HG03108 (cell line): ENCODE results near the gene KDSR.

ENCODE experiments used
- ATAC-seq: cut with Tn5 transposase; IDR thresholded peaks from one replicate; pipeline ENCODE4 v1.9.1; 2021; ENCODE audit warnings: moderate library complexity; ENCODE audit not compliant: unreplicated experiment

The KDSR gene

GRCh38 chr18:63307551-63308200 is 59.3 kb downstream of the KDSR start:
- ATAC-seq, result no peak

- ATAC-seq, result no peak
Observed at GRCh38 chr18:63306819-63307550, 60.0 kb downstream of the KDSR start.

DNA sequence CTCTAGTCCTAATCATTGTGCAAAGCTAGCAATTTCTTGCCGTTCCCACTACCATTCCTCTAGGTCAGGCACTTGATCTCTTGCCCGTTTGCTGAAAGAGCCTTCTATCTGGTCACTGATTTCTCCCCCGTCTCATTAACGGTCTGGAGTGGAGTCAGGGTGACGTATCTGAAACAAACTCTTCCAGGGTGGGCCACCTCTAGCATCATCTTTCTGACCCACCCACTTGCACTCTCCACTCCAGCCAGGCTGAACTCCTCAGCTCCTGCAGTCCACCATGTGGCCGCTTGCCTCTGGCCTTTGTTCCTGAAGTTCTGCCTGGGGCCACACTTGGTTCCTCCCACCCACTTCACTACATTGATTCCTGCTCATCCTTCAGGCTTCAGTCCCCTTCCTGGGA is 60.8 kb downstream of the KDSR start:
- no peak for ATAC-seq

DNA sequence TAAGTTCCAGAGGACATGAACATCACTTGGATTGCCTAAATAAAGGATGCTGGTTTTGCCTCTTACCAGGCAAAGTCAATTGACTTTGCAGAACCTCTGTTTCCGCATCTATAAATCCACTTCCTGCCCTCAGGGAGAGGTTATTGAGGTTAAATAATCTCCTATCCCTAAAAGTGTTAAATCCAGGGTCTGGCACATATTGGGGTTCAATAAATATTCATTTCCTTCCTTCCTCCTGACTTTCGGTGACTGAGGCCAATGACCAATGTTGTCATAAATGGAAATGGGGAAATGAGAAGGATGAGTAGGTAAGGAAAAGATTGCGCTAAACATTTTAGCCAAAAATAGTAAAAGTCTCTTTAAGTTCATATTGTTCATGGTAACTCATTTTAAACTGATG is 63.5 kb downstream of the KDSR start:
- ATAC-seq, result no peak

- ATAC-seq, result no peak
Observed at GRCh38 chr18:63302636-63303405, 64.2 kb downstream of the KDSR start.

GRCh38 chr18:63302220-63302619 is 64.8 kb downstream of the KDSR start:
- no peak for ATAC-seq

- no peak for ATAC-seq
Observed at GRCh38 chr18:63301434-63301833, 65.6 kb downstream of the KDSR start.

DNA sequence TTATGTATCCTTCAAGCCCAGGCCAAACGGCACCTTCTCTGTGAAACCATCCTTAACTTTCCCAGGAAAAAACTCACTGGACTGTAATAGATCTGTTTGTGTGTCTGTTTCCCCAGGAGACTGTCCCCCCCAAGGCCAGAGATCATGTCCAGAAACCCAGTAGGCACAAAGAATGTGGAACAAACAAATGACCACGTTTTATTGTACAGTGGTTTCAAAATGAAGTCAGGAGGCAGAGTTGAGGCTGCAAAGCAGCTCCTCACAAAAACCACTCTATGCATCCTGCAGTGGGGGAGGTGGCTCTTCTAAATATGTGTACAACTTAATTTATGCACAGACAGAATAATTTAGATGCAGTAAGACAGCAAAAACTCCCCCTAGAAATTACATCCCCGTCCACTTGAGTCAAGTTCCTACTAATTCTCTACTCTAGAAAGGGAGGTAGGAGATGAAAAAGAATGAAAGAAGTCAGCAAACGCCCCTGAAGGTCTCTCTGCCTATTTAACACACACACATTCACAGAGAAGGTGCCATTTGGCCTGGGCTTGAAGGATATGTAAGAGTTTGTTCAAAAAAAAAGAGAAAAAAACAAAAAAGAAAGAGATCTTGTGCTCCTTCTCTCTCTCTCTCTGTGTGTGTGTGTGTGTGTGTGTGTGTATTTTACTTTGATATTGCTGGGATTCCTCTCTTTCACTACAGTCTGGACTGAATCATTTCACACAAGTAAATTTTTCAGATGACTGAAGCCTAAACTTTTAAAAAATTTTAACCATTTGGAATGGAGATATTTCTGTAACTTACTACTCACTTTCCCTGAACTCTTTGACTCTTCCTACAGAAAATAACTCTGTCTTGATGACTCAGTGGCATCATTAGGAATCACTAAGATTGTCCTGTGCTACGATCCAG is 66.9 kb downstream of the KDSR start:
- peak; percentile 57 for ATAC-seq

DNA sequence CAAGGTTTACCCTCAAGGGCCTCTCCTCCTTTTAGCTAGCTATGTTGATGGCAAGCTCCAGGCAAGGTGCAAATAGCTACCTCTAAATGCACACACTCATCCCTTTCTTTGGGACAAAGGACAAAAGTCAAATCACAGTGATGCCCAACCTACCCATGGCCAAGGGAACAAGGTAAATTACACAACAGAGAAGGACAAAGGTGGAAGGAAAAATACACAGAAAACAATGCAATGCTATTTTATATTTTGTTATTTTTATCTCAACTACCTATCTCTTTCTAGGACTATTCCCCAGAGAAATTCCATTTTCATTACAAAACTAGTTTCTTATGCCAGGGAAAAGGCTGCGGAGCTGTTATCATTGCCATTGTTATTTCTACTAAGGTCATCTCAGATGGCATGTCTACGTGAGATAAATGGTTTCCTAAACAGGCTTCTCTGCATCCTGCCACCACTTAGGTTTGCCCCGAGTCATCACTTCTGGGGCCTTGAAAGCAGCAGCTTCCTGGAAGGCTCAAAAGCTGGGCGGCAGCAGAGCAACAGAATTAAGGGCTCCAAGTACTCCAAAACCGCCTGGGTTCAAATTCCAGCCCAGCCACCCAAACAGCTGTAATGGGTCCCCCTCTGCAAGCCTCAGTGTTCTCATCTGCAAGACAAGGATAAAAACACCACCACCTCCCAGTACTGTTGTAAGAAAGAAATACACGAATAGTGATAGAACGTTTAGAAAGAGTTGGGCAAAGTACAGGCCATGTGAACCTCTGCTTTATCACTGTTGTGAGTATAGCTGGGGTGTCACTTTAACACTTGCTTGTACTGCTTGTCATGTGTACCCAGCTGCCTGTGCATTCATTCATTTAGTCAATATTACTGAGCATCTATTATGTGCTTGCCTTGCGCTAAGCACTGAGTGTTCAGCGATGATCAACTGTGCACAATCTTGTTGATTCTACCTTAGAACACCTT is 68.3 kb downstream of the KDSR start:
- no peak for ATAC-seq

DNA sequence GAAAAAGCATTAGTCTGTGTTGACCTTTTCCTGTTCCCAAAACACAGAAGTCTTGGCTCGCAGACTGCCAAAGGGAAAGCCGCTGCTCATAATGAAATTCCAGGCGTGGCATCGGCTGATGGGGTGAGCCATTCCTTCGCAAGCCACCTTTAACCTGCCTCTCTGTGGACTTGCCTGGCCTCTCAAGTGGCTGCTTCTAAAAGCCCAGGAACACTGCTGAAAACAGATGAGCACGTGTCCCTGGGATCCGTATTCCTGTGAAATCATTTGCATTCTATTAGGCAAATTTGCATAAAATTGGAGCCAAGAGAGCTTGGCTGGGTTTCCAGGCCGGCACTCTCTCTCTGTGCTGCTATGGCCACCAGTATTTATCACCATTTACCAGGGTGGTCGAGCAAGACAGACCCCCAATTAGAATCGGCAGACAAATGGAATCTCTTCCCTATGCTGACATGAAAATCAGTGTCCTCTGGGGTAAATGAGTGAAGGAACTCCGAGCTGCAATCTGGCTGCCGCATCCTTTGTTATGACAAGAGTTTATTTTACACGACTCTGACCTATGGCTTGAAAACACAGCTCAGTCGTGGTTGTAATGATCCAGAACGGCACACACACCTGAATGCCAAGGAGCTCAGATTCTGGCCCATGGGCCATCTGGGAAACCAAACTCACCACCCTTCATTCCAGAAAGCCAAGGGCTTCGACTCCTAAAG is 69.2 kb downstream of the KDSR start:
- no peak for ATAC-seq

DNA sequence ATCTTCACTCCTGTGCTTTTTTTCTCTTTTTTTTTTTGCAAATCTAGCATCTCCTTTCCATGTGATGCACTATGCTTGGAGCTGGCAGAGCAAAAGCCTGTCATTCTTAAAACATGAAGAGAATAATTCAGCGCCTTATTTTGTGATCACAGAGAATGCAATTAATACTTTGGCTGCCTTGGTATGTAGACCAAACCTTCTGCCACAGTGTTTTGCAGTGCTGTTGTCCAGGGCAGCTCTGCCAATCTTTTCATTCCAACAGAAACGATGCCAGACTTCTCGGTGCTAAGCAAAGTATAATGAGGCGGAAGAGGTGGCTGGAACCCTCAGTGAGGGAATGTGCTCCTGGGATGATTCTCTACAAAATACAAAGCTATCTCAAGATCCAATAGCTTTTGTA is 73.1 kb downstream of the KDSR start:
- no peak for ATAC-seq

GRCh38 chr18:63292831-63293683 is 73.9 kb downstream of the KDSR start:
- ATAC-seq, result peak; percentile 56

- no peak for ATAC-seq
Observed at GRCh38 chr18:63291278-63291677, 75.7 kb downstream of the KDSR start.

GRCh38 chr18:63290821-63291200 is 76.2 kb downstream of the KDSR start:
- ATAC-seq, result no peak

DNA sequence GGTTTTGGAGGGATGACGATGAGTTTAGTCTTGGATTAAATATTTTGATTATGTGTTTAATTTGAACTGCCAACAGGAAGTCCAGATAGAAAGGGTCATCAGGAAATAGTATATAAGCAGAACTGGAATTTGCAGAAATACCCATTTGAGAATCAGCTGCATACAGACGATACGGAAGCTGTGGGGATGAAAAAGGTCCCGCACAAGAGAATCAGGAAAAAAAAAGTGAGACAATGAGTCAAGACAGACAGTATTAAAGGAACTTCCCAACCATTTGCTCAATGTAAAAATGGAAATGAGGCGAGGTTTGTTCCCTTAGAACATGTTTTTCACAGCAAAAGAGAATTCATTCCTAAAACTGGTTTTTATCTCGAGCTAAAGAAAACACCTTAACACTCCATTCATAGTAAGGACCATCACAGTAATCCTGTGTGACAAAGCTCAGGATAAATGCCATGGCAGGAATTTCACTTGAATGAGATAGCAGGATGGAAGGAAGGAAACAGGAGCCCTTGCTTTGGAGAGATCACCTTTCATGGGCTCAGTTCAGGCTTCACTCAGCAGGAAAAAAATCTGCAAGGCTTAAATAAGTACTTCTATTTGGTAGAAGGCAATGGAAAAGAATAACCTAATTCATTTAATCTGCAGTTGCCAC is 76.7 kb downstream of the KDSR start:
- ATAC-seq, result no peak

DNA sequence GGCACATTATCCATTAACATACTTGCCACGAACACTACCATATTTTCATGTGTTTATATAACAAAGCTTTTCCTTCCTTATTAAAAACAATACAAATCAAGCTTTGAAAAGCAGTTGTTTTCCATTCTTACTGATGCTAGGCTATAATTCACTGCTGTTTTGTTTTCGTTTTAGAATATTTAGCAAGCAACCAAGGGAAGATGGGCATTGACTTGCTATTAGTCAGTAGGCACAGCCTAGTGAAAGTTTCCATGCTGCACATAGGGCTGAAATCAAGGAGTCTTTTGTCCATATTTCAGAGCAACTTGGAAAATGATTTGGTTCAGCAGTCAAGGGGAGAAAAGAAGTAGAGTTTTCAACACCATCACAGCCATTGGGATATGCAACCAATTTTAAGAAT is 78.7 kb downstream of the KDSR start:
- ATAC-seq, result no peak

- ATAC-seq, result no peak
Observed at GRCh38 chr18:63287691-63288220, 79.2 kb downstream of the KDSR start.

DNA sequence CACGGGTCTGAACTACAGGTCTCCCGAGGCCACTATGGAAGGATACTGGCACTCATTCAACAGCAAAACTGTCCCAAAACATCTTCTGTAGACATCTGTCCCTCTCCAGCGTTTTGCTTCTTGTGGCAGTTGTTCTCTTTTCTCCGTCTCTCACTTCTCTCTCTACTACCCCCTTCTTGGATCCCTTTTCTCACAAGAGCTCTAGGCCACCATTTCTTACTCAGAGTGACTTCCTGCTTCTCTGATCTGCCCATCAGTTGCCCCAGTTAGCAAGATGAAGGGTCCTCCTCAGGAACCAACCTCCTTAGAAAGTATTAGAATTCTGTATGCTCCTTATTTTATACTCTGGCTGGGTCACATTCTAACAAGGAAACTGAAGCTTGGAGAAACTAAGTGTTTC is 80.1 kb downstream of the KDSR start:
- ATAC-seq, result no peak
